ENCODE data around the gene TBC1D20. TPM values are rescaled to one million over a fixed set of nuclear protein-coding genes. Genes with fewer than 3 reads are reported as not detected.
A peak's percentile ranks its signal among the peaks of the same experiment; 100 is the strongest.
"Not testable (repeated sequence)": the region's sequence is repeated elsewhere in the genome, so short reads cannot be mapped to it uniquely, and the experiment has no call there.

Gene TBC1D20
- total RNA-seq, 2 experiments from 2014 or later = 27.0 to 28.1 TPM

GRCh38 chr20:469746-470490 lies 7.6 kb upstream of the TBC1D20 start:
- no peaks in the 10 kb centered on the region for H3K4me1 Mint-ChIP-seq

GRCh38 chr20:467755-468154 lies 5.4 kb upstream of the TBC1D20 start:
- Mint-ChIP-seq H3K4me1 (peaks cover 8% of the 10 kb centered on the region), H3K27me3 (peaks cover 23% of the 10 kb centered on the region), H3K36me3 (ENCODE audit: low read depth) (peaks cover 19% of the 10 kb centered on the region), H3K4me3 (no peak overlapping the region), H3K9me3 (peaks cover 32% of the 10 kb centered on the region), H3K27ac (no peak overlapping the region)
- no peak for DNase-seq
- ChIA-PET CTCF (interaction anchor here (1.1 kb wide), 1 partner anchor 8 kb away, joined by 4 read pairs; no protein-coding TSS in a partner anchor), POLR2A (interaction anchor here (0.8 kb wide), 1 partner anchor 128 kb away, joined by 3 read pairs; no protein-coding TSS in a partner anchor)

More at GRCh38 chr20:469746-470490, 7.6 kb upstream of the TBC1D20 start:
- Mint-ChIP-seq H3K27me3 (peaks cover 22% of the 10 kb centered on the region), H3K4me3 (no peak overlapping the region), H3K27ac (no peak overlapping the region), H3K36me3 (ENCODE audit: low read depth) (peaks cover 33% of the 10 kb centered on the region), H3K9me3 (peaks cover 34% of the 10 kb centered on the region)
- ChIA-PET POLR2A (no interaction called here), CTCF (no interaction called here)
- DNase-seq = no peak

- CTCF ChIA-PET = interaction anchor here (0.7 to 2.4 kb wide), 5 partner anchors 15 to 137 kb away, joined by 3 to 11 read pairs (median 3); no protein-coding TSS in a partner anchor
- POLR2A ChIA-PET = interaction anchor here (0.7 to 4.1 kb wide), 11 partner anchors 19 to 131 kb away, joined by 3 to 38 read pairs (median 4); partner anchors contain the start of genes CSNK2A1, RBCK1 and TRIB3
- Mint-ChIP-seq H3K9me3 (no peaks in the 10 kb centered on the region), H3K27me3 (peaks cover 1% of the 10 kb centered on the region), H3K4me1 (peaks cover 41% of the 10 kb centered on the region), H3K27ac (peak overlapping the region; percentile 95), H3K36me3 (ENCODE audit: low read depth) (peaks cover 21% of the 10 kb centered on the region), H3K4me3 (peak overlapping the region; percentile 100)
- peak; percentile 69 for DNase-seq
These were observed 807 bp downstream of the TBC1D20 start for GRCh38 chr20:461254-462198.

GRCh38 chr20:460707-461106 lies 1.6 kb downstream of the TBC1D20 start:
- no peak for DNase-seq
- Mint-ChIP-seq H3K4me1 (peaks cover 43% of the 10 kb centered on the region), H3K9me3 (no peaks in the 10 kb centered on the region), H3K27me3 (peaks cover 1% of the 10 kb centered on the region), H3K36me3 (ENCODE audit: low read depth) (peaks cover 24% of the 10 kb centered on the region), H3K27ac (no peak overlapping the region), H3K4me3 (peak overlapping the region; percentile 59)
- CTCF ChIA-PET = interaction anchor here (0.6 to 1.1 kb wide), 2 partner anchors 11 to 80 kb away, joined by 4 read pairs; partner anchors contain the start of gene TRIB3
- POLR2A ChIA-PET = interaction anchor here (0.6 to 4.1 kb wide), 3 partner anchors 23 to 99 kb away, joined by 3 to 38 read pairs (median 5); no protein-coding TSS in a partner anchor

- Mint-ChIP-seq H3K36me3 (ENCODE audit: low read depth) (peaks cover 24% of the 10 kb centered on the region), H3K27ac (no peak overlapping the region), H3K4me1 (peaks cover 43% of the 10 kb centered on the region), H3K27me3 (peaks cover 1% of the 10 kb centered on the region), H3K9me3 (no peaks in the 10 kb centered on the region), H3K4me3 (peak overlapping the region; percentile 59)
- ChIA-PET CTCF (interaction anchor here (0.6 to 1.1 kb wide), 2 partner anchors 12 to 80 kb away, joined by 4 read pairs; partner anchors contain the start of gene TRIB3), POLR2A (interaction anchor here (0.6 to 4.1 kb wide), 3 partner anchors 23 to 98 kb away, joined by 3 to 38 read pairs (median 5); no protein-coding TSS in a partner anchor)
- no peak for DNase-seq
These were observed 2.2 kb downstream of the TBC1D20 start for GRCh38 chr20:460180-460579.

- Mint-ChIP-seq H3K27me3 (no peaks in the 10 kb centered on the region), H3K4me3 (no peak overlapping the region), H3K36me3 (ENCODE audit: low read depth) (peaks cover 21% of the 10 kb centered on the region), H3K9me3 (no peaks in the 10 kb centered on the region), H3K27ac (no peak overlapping the region), H3K4me1 (peaks cover 41% of the 10 kb centered on the region)
- DNase-seq = no peak
- CTCF ChIA-PET = interaction anchor here (0.8 kb wide), 1 partner anchor 105 kb away, joined by 3 read pairs; no protein-coding TSS in a partner anchor
- POLR2A ChIA-PET = no interaction called here
These were observed 3.6 kb downstream of the TBC1D20 start for GRCh38 chr20:458776-459175.

GRCh38 chr20:454951-455350 lies 7.4 kb downstream of the TBC1D20 start:
- Mint-ChIP-seq H3K4me3 (no peak overlapping the region), H3K27me3 (no peaks in the 10 kb centered on the region), H3K9me3 (no peaks in the 10 kb centered on the region), H3K4me1 (peaks cover 16% of the 10 kb centered on the region), H3K27ac (no peak overlapping the region), H3K36me3 (ENCODE audit: low read depth) (peaks cover 10% of the 10 kb centered on the region)
- no peak for DNase-seq
- POLR2A ChIA-PET = interaction anchor here (0.6 kb wide), 1 partner anchor 10 kb away, joined by 3 read pairs; no protein-coding TSS in a partner anchor
- CTCF ChIA-PET = interaction anchor here (0.9 kb wide), 1 partner anchor 100 kb away, joined by 3 read pairs; no protein-coding TSS in a partner anchor

GRCh38 chr20:452021-452420 lies 10.3 kb downstream of the TBC1D20 start:
- H3K9me3 Mint-ChIP-seq; H3K36me3 Mint-ChIP-seq (ENCODE audit: low read depth); H3K4me3 Mint-ChIP-seq; CTCF ChIA-PET; POLR2A ChIA-PET; H3K27me3 Mint-ChIP-seq; DNase-seq; H3K4me1 Mint-ChIP-seq: not testable (repeated sequence)
- H3K27ac Mint-ChIP-seq = peak overlapping the region; percentile 26

GRCh38 chr20:445514-446336 lies 16.6 kb downstream of the TBC1D20 start:
- POLR2A ChIA-PET = interaction anchor here (1.1 kb wide), 1 partner anchor 9 kb away, joined by 3 read pairs; no protein-coding TSS in a partner anchor
- Mint-ChIP-seq H3K4me1 (peaks cover 4% of the 10 kb centered on the region), H3K4me3 (no peak overlapping the region), H3K36me3 (ENCODE audit: low read depth) (peaks cover 54% of the 10 kb centered on the region), H3K27ac (no peak overlapping the region), H3K27me3 (no peaks in the 10 kb centered on the region), H3K9me3 (no peaks in the 10 kb centered on the region)
- CTCF ChIA-PET = no interaction called here
- no peak for DNase-seq

- Mint-ChIP-seq H3K27me3 (no peaks in the 10 kb centered on the region), H3K4me1 (peaks cover 9% of the 10 kb centered on the region), H3K9me3 (no peaks in the 10 kb centered on the region), H3K4me3 (no peak overlapping the region), H3K36me3 (ENCODE audit: low read depth) (peaks cover 62% of the 10 kb centered on the region), H3K27ac (no peak overlapping the region)
- ChIA-PET CTCF (no interaction called here), POLR2A (interaction anchor here (1.1 kb wide), 1 partner anchor 10 kb away, joined by 3 read pairs; no protein-coding TSS in a partner anchor)
- DNase-seq = no peak
These were observed 17.4 kb downstream of the TBC1D20 start for GRCh38 chr20:444862-445426.

- POLR2A ChIA-PET = no interaction called here
- CTCF ChIA-PET = no interaction called here
- Mint-ChIP-seq H3K9me3 (no peaks in the 10 kb centered on the region), H3K4me1 (peaks cover 18% of the 10 kb centered on the region), H3K36me3 (ENCODE audit: low read depth) (peaks cover 68% of the 10 kb centered on the region), H3K27me3 (no peaks in the 10 kb centered on the region), H3K27ac (no peak overlapping the region), H3K4me3 (no peak overlapping the region)
- no peak for DNase-seq
These were observed 18.2 kb downstream of the TBC1D20 start for GRCh38 chr20:444117-444516.
